Osteoblast (primary cell): ENCODE measurements around the gene OR7C2. TPM values are rescaled to one million over a fixed set of nuclear protein-coding genes. Genes with fewer than 3 reads are reported as not detected.

Source experiments
- DNase-seq: peaks from one replicate; pipeline ENCODE4 v3.0.0; 2011; ENCODE audit warnings: low spot score, mixed read lengths; ENCODE audit not compliant: insufficient read length; ENCODE audit errors: missing footprints
- H2AFZ ChIP-seq: 2 replicates; pipeline ENCODE4 v1.6.0; 2011; ENCODE audit warnings: mild to moderate bottlenecking, low read length
- H3K27ac ChIP-seq: 2 replicates; pipeline ENCODE4 v1.5.1; 2011; ENCODE audit warnings: mild to moderate bottlenecking, low read depth, low read length, moderate library complexity
- H3K27me3 ChIP-seq: 2 replicates; pipeline ENCODE4 v1.6.0; 2012; ENCODE audit warnings: mild to moderate bottlenecking, control low read depth, inconsistent platforms, low read length, moderate library complexity; ENCODE audit not compliant: insufficient read depth
- H3K36me3 ChIP-seq: 2 replicates; pipeline ENCODE4 v1.5.1; 2011; ENCODE audit warnings: mild to moderate bottlenecking, low read length, control low read depth, moderate library complexity; ENCODE audit not compliant: insufficient read depth
- H3K4me1 ChIP-seq: 2 replicates; pipeline ENCODE4 v1.5.1; 2011; ENCODE audit warnings: mild to moderate bottlenecking, low read length, control low read depth, moderate library complexity; ENCODE audit not compliant: insufficient read depth
- H3K4me2 ChIP-seq: 2 replicates; pipeline ENCODE4 v1.6.0; 2011; ENCODE audit warnings: mild to moderate bottlenecking, low read length; ENCODE audit not compliant: insufficient read depth
- H3K4me3 ChIP-seq: fragments of 200-600 bp; sonication (generic); 3 replicates; pipeline ENCODE4 v1.5.1; 2012; ENCODE audit warnings: mild to moderate bottlenecking, low read length, inconsistent platforms; ENCODE audit not compliant: insufficient read depth
- H3K79me2 ChIP-seq: 2 replicates; pipeline ENCODE4 v1.6.0; 2012; ENCODE audit warnings: mild to moderate bottlenecking, low read length, control low read depth, inconsistent platforms; ENCODE audit not compliant: insufficient read depth
- H3K9me3 ChIP-seq: 2 replicates; pipeline ENCODE4 v1.5.1; 2011; ENCODE audit warnings: low read depth, low read length, control low read depth
- H4K20me1 ChIP-seq: 2 replicates; pipeline ENCODE4 v1.6.0; 2012; ENCODE audit warnings: mild to moderate bottlenecking, low read length, control low read depth; ENCODE audit not compliant: insufficient read depth
- CTCF ChIP-seq: IDR thresholded peaks from 2 replicates; pipeline ENCODE4 v1.5.1; 2011; ENCODE audit warnings: mild to moderate bottlenecking, low read depth, low read length, moderate library complexity; ENCODE audit errors: extremely low read depth
- total RNA-seq: library from RNA; depleted of rRNA; stranded (reverse); fragments of >200 nt; gene quantifications from 2 replicates; pipeline ENCODE4 v1.2.3, GENCODE V29; 2012

Gene OR7C2
- total RNA-seq, 1 donor: not detected

- no peak overlapping the region for H3K4me2 ChIP-seq
- H3K4me3 ChIP-seq: no peak overlapping the region
- H3K4me1 ChIP-seq: no peaks in the 10 kb centered on the region
- H3K9me3 ChIP-seq: peaks cover 2% of the 10 kb centered on the region
- no peak overlapping the region for H2AFZ ChIP-seq
- no peaks in the 10 kb centered on the region for H3K79me2 ChIP-seq
- H3K27ac ChIP-seq: no peak overlapping the region
- H4K20me1 ChIP-seq: no peaks in the 10 kb centered on the region
- H3K36me3 ChIP-seq: no peaks in the 10 kb centered on the region
- TF ChIP-seq CTCF: no peak
- no peak for DNase-seq
- H3K27me3 ChIP-seq: no peaks in the 10 kb centered on the region
Measured at GRCh38 chr19:14952767-14953166, 11.5 kb downstream of the OR7C2 start.

- Histone ChIP-seq H3K27ac (no peak overlapping the region), H4K20me1 (no peaks in the 10 kb centered on the region), H3K36me3 (no peaks in the 10 kb centered on the region), H3K79me2 (no peaks in the 10 kb centered on the region), H3K9me3 (peaks cover 2% of the 10 kb centered on the region), H3K4me1 (no peaks in the 10 kb centered on the region), H3K4me3 (no peak overlapping the region), H3K4me2 (no peak overlapping the region), H2AFZ (no peak overlapping the region), H3K27me3 (no peaks in the 10 kb centered on the region)
- TF ChIP-seq CTCF: no peak
- DNase-seq: no peak
Measured at GRCh38 chr19:14954071-14954655, 12.9 kb downstream of the OR7C2 start.

GRCh38 chr19:14957464-14957863, 16.2 kb downstream of the OR7C2 start:
- Histone ChIP-seq H3K79me2 (no peaks in the 10 kb centered on the region), H4K20me1 (no peaks in the 10 kb centered on the region), H3K27ac (no peak overlapping the region), H3K27me3 (no peaks in the 10 kb centered on the region), H3K4me3 (no peak overlapping the region), H3K4me1 (no peaks in the 10 kb centered on the region), H3K4me2 (no peak overlapping the region), H2AFZ (no peak overlapping the region), H3K36me3 (no peaks in the 10 kb centered on the region), H3K9me3 (peaks cover 8% of the 10 kb centered on the region)
- no peak for TF ChIP-seq CTCF
- DNase-seq: no peak

- H3K79me2 ChIP-seq: no peaks in the 10 kb centered on the region
- H3K36me3 ChIP-seq: no peaks in the 10 kb centered on the region
- no peak for TF ChIP-seq CTCF
Measured at GRCh38 chr19:14959263-14959662, 18.0 kb downstream of the OR7C2 start.

More at GRCh38 chr19:14959263-14959662, 18.0 kb downstream of the OR7C2 start:
- Histone ChIP-seq H3K27ac (no peak overlapping the region), H3K9me3 (peaks cover 8% of the 10 kb centered on the region), H3K4me2 (no peak overlapping the region), H4K20me1 (no peaks in the 10 kb centered on the region), H3K4me1 (no peaks in the 10 kb centered on the region), H2AFZ (no peak overlapping the region), H3K4me3 (no peak overlapping the region), H3K27me3 (no peaks in the 10 kb centered on the region)
- DNase-seq: no peak
